Measurements from ENCODE around the gene CFHR1.
A peak's percentile ranks its signal among the peaks of the same experiment; 100 is the strongest.
"Not testable (repeated sequence)": the region's sequence is repeated elsewhere in the genome, so short reads cannot be mapped to it uniquely, and the experiment has no call there.

The CFHR1 gene

DNA sequence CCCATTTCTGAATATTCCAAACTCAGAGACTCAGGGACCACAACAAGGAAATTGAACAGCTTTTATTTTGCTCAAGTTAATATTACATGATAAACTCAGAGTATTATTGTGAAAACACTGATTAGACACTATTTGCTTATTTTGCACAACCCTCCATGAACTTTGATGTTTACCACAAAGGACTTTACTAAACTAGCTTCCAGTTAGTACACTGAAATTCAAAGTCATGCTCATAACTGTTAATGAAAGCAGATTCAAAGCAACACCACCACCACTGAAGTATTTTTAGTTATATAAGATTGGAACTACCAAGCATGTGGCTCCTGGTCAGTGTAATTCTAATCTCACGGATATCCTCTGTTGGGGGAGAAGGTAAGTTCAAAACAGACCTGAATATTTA is at the start of gene CFHR1:
TSS of gene CFHR1 (plus strand) at position 201 of the 400 bp plus-strand sequence. CDS start at position 315, 114 bp downstream.
- DNase-seq (ENCODE audit: low read depth); H3K4me3 ChIP-seq (ENCODE audit: low read length): not testable (repeated sequence)

- H3K4me3 ChIP-seq (ENCODE audit: low read length); DNase-seq (ENCODE audit: low read depth): not testable (repeated sequence)
Observed at GRCh38 chr1:196769823-196770222, 49.7 kb upstream of the CFHR1 start.

DNA sequence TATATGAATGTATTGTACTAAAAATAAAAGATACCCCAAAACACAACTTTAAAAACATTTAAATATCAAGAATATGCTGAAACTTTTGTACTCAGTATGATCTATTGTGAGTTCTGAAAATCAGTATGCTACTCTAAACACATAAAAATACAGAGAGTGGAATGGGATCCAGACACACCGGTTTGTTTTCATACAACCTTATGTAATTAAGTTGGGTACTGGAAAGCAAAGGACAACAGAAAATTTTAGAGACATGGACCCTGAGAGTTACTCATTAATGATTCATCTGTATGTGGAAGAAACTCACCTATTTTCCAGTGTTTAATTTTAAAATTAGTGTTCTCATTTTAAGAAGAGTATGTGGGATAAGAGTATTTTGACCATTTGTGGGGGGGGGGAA is 45.8 kb upstream of the CFHR1 start:
- H3K4me3 ChIP-seq (ENCODE audit: low read length), result no peak overlapping the region
- TF ChIP-seq CTCF (IDR thresholded peaks at IDR 0.05; ENCODE audit: insufficient read depth, low read depth, low read length, missing control alignments), result no peak
- DNase-seq (ENCODE audit: low read depth), result no peak

DNA sequence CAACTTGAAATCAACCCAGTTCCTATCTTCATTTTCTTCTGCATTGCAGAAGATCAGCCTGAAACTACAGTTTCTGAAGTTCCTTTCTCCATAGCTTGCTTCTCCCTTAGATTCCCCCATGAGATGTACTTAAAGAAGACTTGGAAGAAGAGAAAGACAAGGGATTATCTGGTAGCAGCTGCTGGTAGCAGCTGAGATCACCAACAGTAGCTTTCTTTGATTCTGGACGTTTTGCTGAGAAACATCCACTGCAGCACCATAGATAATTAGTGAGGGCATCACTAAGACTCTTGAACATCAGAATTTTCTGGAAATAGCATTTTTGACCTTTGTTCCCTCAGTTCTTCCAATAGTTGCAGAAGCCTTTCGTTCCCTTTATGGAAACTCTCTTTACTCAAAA is 45.4 kb upstream of the CFHR1 start:
- H3K4me3 ChIP-seq (ENCODE audit: low read length), result no peak overlapping the region
- DNase-seq (ENCODE audit: low read depth), result no peak
- TF ChIP-seq CTCF (IDR thresholded peaks at IDR 0.05; ENCODE audit: insufficient read depth, low read depth, low read length, missing control alignments), result no peak

DNA sequence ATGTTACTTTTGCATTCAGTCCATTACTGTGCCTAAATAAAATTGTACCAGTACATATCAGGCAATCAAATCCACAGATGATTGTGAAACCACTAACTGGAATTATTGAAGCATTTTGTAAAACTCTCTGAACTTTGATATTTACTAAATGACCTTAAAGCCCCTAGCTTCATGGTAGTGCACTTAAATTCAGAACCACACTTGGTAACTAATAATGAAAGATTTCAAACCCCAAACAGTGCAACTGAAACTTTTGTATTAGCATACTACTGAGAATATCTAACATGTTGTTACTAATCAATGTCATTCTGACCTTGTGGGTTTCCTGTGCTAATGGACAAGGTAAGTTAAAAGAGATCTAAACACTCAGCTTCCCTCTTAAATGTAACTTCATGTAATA is 44.9 kb upstream of the CFHR1 start, which contains the start of gene CFHR3:
TSS of gene CFHR3 (plus strand) at position 238 of the 400 bp plus-strand sequence. CDS start at position 285, 47 bp downstream.
- no peak within 1 kb of the TSS for H3K4me3 ChIP-seq (ENCODE audit: low read length)
- no peak for TF ChIP-seq CTCF (IDR thresholded peaks at IDR 0.05; ENCODE audit: insufficient read depth, low read depth, low read length, missing control alignments)
- DNase-seq (ENCODE audit: low read depth), result no peak

DNA sequence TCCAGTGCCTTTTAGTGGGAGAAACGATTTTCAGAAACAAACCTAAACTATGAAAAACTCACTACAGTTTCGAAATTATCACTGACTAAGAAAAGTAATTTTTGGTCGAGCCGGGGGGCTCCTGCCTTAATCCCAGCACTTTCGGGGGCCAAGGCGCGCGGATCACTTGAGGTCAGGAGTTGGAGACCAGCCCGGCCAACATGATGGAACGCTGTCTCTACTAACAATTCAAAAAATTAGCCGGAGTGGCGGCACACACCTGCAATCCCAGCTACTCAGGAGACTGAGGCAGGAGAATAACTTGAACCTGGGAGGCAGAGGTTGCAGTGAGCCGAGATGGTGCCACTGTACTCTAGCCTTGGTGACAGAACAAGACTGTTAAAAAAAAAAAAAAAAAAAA is 41.9 kb upstream of the CFHR1 start:
- DNase-seq (ENCODE audit: low read depth), result no peak
- no peak overlapping the region for H3K4me3 ChIP-seq (ENCODE audit: low read length)
- TF ChIP-seq CTCF (IDR thresholded peaks at IDR 0.05; ENCODE audit: insufficient read depth, low read depth, low read length, missing control alignments), result no peak

GRCh38 chr1:196779093-196779492 is 40.4 kb upstream of the CFHR1 start:
- no peak for TF ChIP-seq CTCF (IDR thresholded peaks at IDR 0.05; ENCODE audit: insufficient read depth, low read depth, low read length, missing control alignments)
- no peak overlapping the region for H3K4me3 ChIP-seq (ENCODE audit: low read length)
- no peak for DNase-seq (ENCODE audit: low read depth)

GRCh38 chr1:196791252-196791651 is 28.3 kb upstream of the CFHR1 start:
- DNase-seq (ENCODE audit: low read depth), result peak; percentile 13
- H3K4me3 ChIP-seq (ENCODE audit: low read length), result not testable (repeated sequence)

GRCh38 chr1:196794103-196794502 is 25.4 kb upstream of the CFHR1 start:
- H3K4me3 ChIP-seq (ENCODE audit: low read length); DNase-seq (ENCODE audit: low read depth): not testable (repeated sequence)
